Right renal pelvis (tissue), 4 donors: Measurements from ENCODE around the gene ZEB2. TPM values are rescaled to one million over a fixed set of nuclear protein-coding genes. Genes with fewer than 3 reads are reported as not detected.

ENCODE experiments used
- DNase-seq, 4 donors: peaks; one replicate each; pipeline ENCODE4 v3.0.0-alpha.2; 2013; ENCODE audit warnings: low read depth in 4 of 4, low spot score in 3 of 4, missing footprints in 1 of 4
- polyA plus RNA-seq, 4 donors: library from polyadenylated mRNA; unstranded; fragments of 120-200 nt; gene quantifications; one replicate each; pipeline ENCODE4 v1.2.1, GENCODE V29; 2013; ENCODE audit not compliant: insufficient read length in 4 of 4

Gene ZEB2
- polyA plus RNA-seq, 4 donors = 113 to 148 (median 138) TPM

GRCh38 chr2:144402251-144402650, 117.7 kb downstream of the ZEB2 start:
- peak; percentile 25 to 41 (median 34) for DNase-seq

- no peak for DNase-seq
Measured at GRCh38 chr2:144401036-144401435, 118.9 kb downstream of the ZEB2 start.

GRCh38 chr2:144396318-144396717, 123.6 kb downstream of the ZEB2 start:
- DNase-seq = no peak

GRCh38 chr2:144390424-144391020, 129.4 kb downstream of the ZEB2 start:
- no peak for DNase-seq

GRCh38 chr2:144389930-144390311, 130.0 kb downstream of the ZEB2 start:
- DNase-seq = no peak

GRCh38 chr2:144389151-144389929, 130.6 kb downstream of the ZEB2 start:
- DNase-seq = no peak

- DNase-seq = no peak
Measured at GRCh38 chr2:144385381-144385780, 134.5 kb downstream of the ZEB2 start.

- no peak for DNase-seq
Measured at GRCh38 chr2:144383571-144384100, 136.3 kb downstream of the ZEB2 start.

- DNase-seq = no peak
Measured at GRCh38 chr2:144382849-144383248, 137.1 kb downstream of the ZEB2 start.

- DNase-seq = no peak
Measured at GRCh38 chr2:144381716-144382115, 138.2 kb downstream of the ZEB2 start.

- peak in 3 of 4 donors; percentile 13 to 29 (median 14) for DNase-seq
Measured at GRCh38 chr2:144379851-144380311, 140.0 kb downstream of the ZEB2 start.

- no peak for DNase-seq
Measured at GRCh38 chr2:144378551-144378950, 141.4 kb downstream of the ZEB2 start.

- DNase-seq = no peak
Measured at GRCh38 chr2:144377914-144378313, 142.0 kb downstream of the ZEB2 start.

- DNase-seq = no peak
Measured at GRCh38 chr2:144376926-144377325, 143.0 kb downstream of the ZEB2 start.

- DNase-seq = no peak
Measured at GRCh38 chr2:144376460-144376859, 143.5 kb downstream of the ZEB2 start.

- DNase-seq = no peak
Measured at GRCh38 chr2:144374163-144374661, 145.7 kb downstream of the ZEB2 start.

GRCh38 chr2:144372410-144373080, 147.4 kb downstream of the ZEB2 start:
- no peak for DNase-seq

- no peak for DNase-seq
Measured at GRCh38 chr2:144370937-144371584, 148.9 kb downstream of the ZEB2 start.

- DNase-seq = no peak
Measured at GRCh38 chr2:144369416-144369815, 150.5 kb downstream of the ZEB2 start.

- no peak for DNase-seq
Measured at GRCh38 chr2:144366825-144367429, 153.0 kb downstream of the ZEB2 start.
